Astrocyte (in vitro differentiated cells and primary cell): ENCODE measurements around the gene SPOCK3. TPM values are rescaled to one million over a fixed set of nuclear protein-coding genes. Genes with fewer than 3 reads are reported as not detected.

Experiments
- DNase-seq: peaks from one replicate; pipeline ENCODE4 v3.0.0-alpha.2; 2010; ENCODE audit warnings: low read depth
- FAIRE-seq: peaks from 2 replicates; lab custom pipeline; 2011; peaks lifted over from hg19 to GRCh38; lab: Jason Lieb, UNC
- H2AFZ ChIP-seq: 2 replicates; pipeline ENCODE4 v1.6.0; 2012; ENCODE audit warnings: low read depth, low read length, inconsistent platforms
- H3K27ac ChIP-seq: 2 replicates; pipeline ENCODE4 v1.5.1; 2011; ENCODE audit warnings: low read depth, low read length, inconsistent platforms
- H3K27me3 ChIP-seq: 2 replicates; pipeline ENCODE4 v1.6.0; 2011; ENCODE audit warnings: low read length, inconsistent platforms; ENCODE audit not compliant: insufficient read depth
- H3K36me3 ChIP-seq: 2 replicates; pipeline ENCODE4 v1.5.1; 2011; ENCODE audit warnings: low read length, inconsistent platforms; ENCODE audit not compliant: insufficient read depth
- H3K4me1 ChIP-seq: 2 replicates; pipeline ENCODE4 v1.5.1; 2011; ENCODE audit warnings: low read length, inconsistent platforms; ENCODE audit not compliant: insufficient read depth
- H3K4me2 ChIP-seq: 2 replicates; pipeline ENCODE4 v1.6.0; 2012; ENCODE audit warnings: low read length, inconsistent platforms
- H3K4me3 ChIP-seq: 2 replicates; pipeline ENCODE4 v1.5.1; 2011; ENCODE audit warnings: low read depth, mild to moderate bottlenecking, low read length, inconsistent platforms; ENCODE audit not compliant: insufficient read depth
- H3K79me2 ChIP-seq: 2 replicates; pipeline ENCODE4 v1.6.0; 2012; ENCODE audit warnings: mild to moderate bottlenecking, low read length, inconsistent platforms; ENCODE audit not compliant: insufficient read depth
- H3K9ac ChIP-seq: 2 replicates; pipeline ENCODE4 v1.6.0; 2012; ENCODE audit warnings: mild to moderate bottlenecking, low read length, inconsistent platforms
- H3K9me3 ChIP-seq: 2 replicates; pipeline ENCODE4 v1.5.1; 2012; ENCODE audit warnings: low read depth, mild to moderate bottlenecking, low read length, inconsistent platforms; ENCODE audit not compliant: insufficient read depth
- H4K20me1 ChIP-seq: 2 replicates; pipeline ENCODE4 v1.6.0; 2012; ENCODE audit warnings: low read length, inconsistent platforms; ENCODE audit not compliant: insufficient read depth
- H3K27ac Mint-ChIP-seq: one replicate; pipeline ENCODE4 v1.8.0; 2021; ENCODE audit warnings: mild to moderate bottlenecking, mixed read lengths; ENCODE audit not compliant: unreplicated experiment
- H3K27me3 Mint-ChIP-seq: one replicate; pipeline ENCODE4 v1.8.0; 2021; ENCODE audit warnings: low read depth, mixed read lengths; ENCODE audit not compliant: unreplicated experiment
- H3K36me3 Mint-ChIP-seq: one replicate; pipeline ENCODE4 v1.8.0; 2021; ENCODE audit warnings: low read depth, mixed read lengths; ENCODE audit not compliant: unreplicated experiment
- H3K4me1 Mint-ChIP-seq: one replicate; pipeline ENCODE4 v1.8.0; 2021; ENCODE audit warnings: low read depth, mixed read lengths; ENCODE audit not compliant: unreplicated experiment
- H3K4me3 Mint-ChIP-seq: one replicate; pipeline ENCODE4 v1.8.0; 2021; ENCODE audit warnings: mild to moderate bottlenecking, moderate library complexity, mixed read lengths; ENCODE audit not compliant: unreplicated experiment
- H3K9me3 Mint-ChIP-seq: one replicate; pipeline ENCODE4 v1.8.0; 2021; ENCODE audit warnings: mild to moderate bottlenecking, mixed read lengths; ENCODE audit not compliant: unreplicated experiment
- EZH2 ChIP-seq: IDR thresholded peaks from 2 replicates; pipeline ENCODE4 v1.6.1; 2012; ENCODE audit warnings: mild to moderate bottlenecking, low read length, inconsistent platforms; ENCODE audit not compliant: insufficient read depth
- total RNA-seq: library from RNA; stranded (reverse); gene quantifications from 2 replicates; pipeline ENCODE4 v1.2.1, GENCODE V29; 2021
- TF ChIP-seq, protein P1 (sequence below): IDR thresholded peaks from 2 replicates; pipeline ENCODE4 v1.5.1; 2011; ENCODE audit warnings: low read depth, mild to moderate bottlenecking, inconsistent platforms, low read length, moderate library complexity; ENCODE audit not compliant: insufficient read depth

The SPOCK3 gene
- total RNA-seq, 1 donor from 2014 or later: 0.59 TPM

DNA sequence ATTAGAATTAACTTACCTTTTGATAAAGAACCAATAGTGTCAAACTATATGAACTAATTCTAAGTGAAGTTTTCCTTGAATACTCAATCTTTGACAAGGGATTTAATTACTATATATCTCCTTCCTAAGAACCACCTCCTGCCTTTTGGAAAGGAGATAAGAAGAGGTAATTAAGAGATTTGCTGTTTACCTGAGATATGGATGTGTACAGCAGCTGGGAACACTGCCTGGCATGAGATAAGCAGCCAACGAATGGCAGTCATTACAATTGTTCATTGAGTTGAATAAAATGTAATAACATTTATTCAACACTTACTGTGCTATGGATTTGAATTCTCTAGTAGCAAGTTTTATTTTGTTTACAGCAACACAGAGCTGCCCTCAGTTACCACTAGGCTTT is 407.1 kb downstream of the SPOCK3 start:
- H3K4me3 Mint-ChIP-seq: no peak overlapping the region
- no peaks in the 10 kb centered on the region for H3K4me1 Mint-ChIP-seq
- no peaks in the 10 kb centered on the region for H3K79me2 ChIP-seq
- no peak overlapping the region for H3K27ac ChIP-seq
- FAIRE-seq (no peak), DNase-seq (no peak)
- H3K4me2 ChIP-seq: no peak overlapping the region
- no peaks in the 10 kb centered on the region for H3K36me3 ChIP-seq
- H3K27me3 Mint-ChIP-seq: no peaks in the 10 kb centered on the region
- H3K4me1 ChIP-seq: no peaks in the 10 kb centered on the region
- no peaks in the 10 kb centered on the region for H3K9me3 Mint-ChIP-seq
- H4K20me1 ChIP-seq: no peaks in the 10 kb centered on the region
- H2AFZ ChIP-seq: no peak overlapping the region
- H3K9ac ChIP-seq: no peak overlapping the region
- no peak overlapping the region for H3K27ac Mint-ChIP-seq
- H3K27me3 ChIP-seq: no peaks in the 10 kb centered on the region
- no peaks in the 10 kb centered on the region for H3K36me3 Mint-ChIP-seq
- H3K4me3 ChIP-seq: no peak overlapping the region
- no peaks in the 10 kb centered on the region for H3K9me3 ChIP-seq
- TF ChIP-seq, protein P1, sequence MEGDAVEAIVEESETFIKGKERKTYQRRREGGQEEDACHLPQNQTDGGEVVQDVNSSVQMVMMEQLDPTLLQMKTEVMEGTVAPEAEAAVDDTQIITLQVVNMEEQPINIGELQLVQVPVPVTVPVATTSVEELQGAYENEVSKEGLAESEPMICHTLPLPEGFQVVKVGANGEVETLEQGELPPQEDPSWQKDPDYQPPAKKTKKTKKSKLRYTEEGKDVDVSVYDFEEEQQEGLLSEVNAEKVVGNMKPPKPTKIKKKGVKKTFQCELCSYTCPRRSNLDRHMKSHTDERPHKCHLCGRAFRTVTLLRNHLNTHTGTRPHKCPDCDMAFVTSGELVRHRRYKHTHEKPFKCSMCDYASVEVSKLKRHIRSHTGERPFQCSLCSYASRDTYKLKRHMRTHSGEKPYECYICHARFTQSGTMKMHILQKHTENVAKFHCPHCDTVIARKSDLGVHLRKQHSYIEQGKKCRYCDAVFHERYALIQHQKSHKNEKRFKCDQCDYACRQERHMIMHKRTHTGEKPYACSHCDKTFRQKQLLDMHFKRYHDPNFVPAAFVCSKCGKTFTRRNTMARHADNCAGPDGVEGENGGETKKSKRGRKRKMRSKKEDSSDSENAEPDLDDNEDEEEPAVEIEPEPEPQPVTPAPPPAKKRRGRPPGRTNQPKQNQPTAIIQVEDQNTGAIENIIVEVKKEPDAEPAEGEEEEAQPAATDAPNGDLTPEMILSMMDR: no peak
- no peak for TF ChIP-seq EZH2

DNA sequence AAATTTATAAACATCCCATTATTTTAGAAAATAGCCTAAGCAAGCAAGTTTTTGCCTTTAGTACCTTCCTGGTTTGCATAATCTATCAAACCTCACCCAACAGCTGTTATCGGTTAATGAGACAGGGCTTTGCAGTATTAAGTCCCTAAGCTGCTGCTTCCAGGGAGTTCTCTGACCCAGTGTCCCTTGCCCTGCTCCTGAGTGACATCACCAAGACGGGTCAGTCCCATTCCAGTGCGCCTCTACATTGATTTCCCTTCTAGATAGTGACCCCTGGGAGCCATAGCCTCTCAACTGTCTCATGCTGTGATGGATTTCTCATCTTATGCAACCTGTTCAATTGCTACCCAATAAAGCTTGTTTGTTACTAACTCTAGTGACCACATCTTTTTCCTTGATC is 410.4 kb downstream of the SPOCK3 start:
- no peak overlapping the region for H3K27ac ChIP-seq
- TF ChIP-seq, protein P1: no peak
- no peak for TF ChIP-seq EZH2
- H2AFZ ChIP-seq: no peak overlapping the region
- H4K20me1 ChIP-seq: no peaks in the 10 kb centered on the region
- DNase-seq (no peak), FAIRE-seq (no peak)
- no peaks in the 10 kb centered on the region for H3K9me3 ChIP-seq
- H3K79me2 ChIP-seq: no peaks in the 10 kb centered on the region
- Mint-ChIP-seq H3K9me3 (no peaks in the 10 kb centered on the region), H3K4me1 (no peaks in the 10 kb centered on the region), H3K4me3 (no peak overlapping the region), H3K27me3 (no peaks in the 10 kb centered on the region), H3K27ac (no peak overlapping the region), H3K36me3 (no peaks in the 10 kb centered on the region)
- no peak overlapping the region for H3K9ac ChIP-seq
- no peaks in the 10 kb centered on the region for H3K27me3 ChIP-seq
- no peak overlapping the region for H3K4me3 ChIP-seq
- no peak overlapping the region for H3K4me2 ChIP-seq
- no peaks in the 10 kb centered on the region for H3K36me3 ChIP-seq
- H3K4me1 ChIP-seq: no peaks in the 10 kb centered on the region

DNA sequence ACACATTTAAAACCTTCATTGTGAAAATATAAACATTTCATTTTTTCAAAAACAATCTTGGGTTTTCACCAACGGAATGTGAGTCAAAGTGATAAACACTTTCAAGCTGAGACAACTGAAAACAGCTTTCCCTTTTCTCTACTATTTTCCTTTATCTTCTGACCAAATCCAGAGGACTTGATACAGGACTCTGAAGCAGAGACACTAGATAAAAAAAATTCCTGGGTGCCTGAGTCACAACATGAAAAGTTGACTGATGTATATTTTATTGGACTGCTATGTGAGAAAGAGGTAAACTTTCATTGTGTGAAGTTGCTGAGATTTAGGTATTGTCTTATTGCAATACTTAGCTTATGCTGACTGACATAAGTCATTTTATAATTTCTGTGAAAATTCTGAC is 411.2 kb downstream of the SPOCK3 start:
- Histone ChIP-seq H3K27me3 (no peaks in the 10 kb centered on the region), H2AFZ (no peak overlapping the region), H3K4me1 (no peaks in the 10 kb centered on the region), H3K9me3 (no peaks in the 10 kb centered on the region), H3K4me3 (no peak overlapping the region), H3K79me2 (no peaks in the 10 kb centered on the region), H4K20me1 (no peaks in the 10 kb centered on the region), H3K36me3 (no peaks in the 10 kb centered on the region), H3K4me2 (no peak overlapping the region), H3K9ac (no peak overlapping the region), H3K27ac (no peak overlapping the region)
- no peak overlapping the region for H3K27ac Mint-ChIP-seq
- H3K4me1 Mint-ChIP-seq: no peaks in the 10 kb centered on the region
- no peaks in the 10 kb centered on the region for H3K27me3 Mint-ChIP-seq
- H3K4me3 Mint-ChIP-seq: no peak overlapping the region
- TF ChIP-seq EZH2: no peak
- TF ChIP-seq, protein P1: no peak
- H3K9me3 Mint-ChIP-seq: no peaks in the 10 kb centered on the region
- no peak for FAIRE-seq
- DNase-seq: peak; percentile 18
- no peaks in the 10 kb centered on the region for H3K36me3 Mint-ChIP-seq
